ENCODE data around the gene CD274. TPM values are rescaled to one million over a fixed set of nuclear protein-coding genes. Genes with fewer than 3 reads are reported as not detected.
"Not testable (repeated sequence)": the region's sequence is repeated elsewhere in the genome, so short reads cannot be mapped to it uniquely, and the experiment has no call there.

Gene CD274
- total RNA-seq, 2 experiments from 2014 or later: 25.0 to 30.1 TPM

GRCh38 chr9:5448461-5449435 lies 1.6 kb upstream of the CD274 start:
- peaks cover 2% of the 10 kb centered on the region for H3K9me3 Mint-ChIP-seq (ENCODE audit: low read depth)
- no peak for ATAC-seq
- no peak for DNase-seq
- ChIA-PET POLR2A (interaction anchor here (1.2 to 2.3 kb wide), 2 partner anchors 10 to 180 kb away, joined by 3 to 7 read pairs; partner anchors contain the start of gene RIC1), CTCF (interaction anchor here (0.6 to 5.4 kb wide), 9 partner anchors 10 to 845 kb away, joined by 3 to 48 read pairs (median 6); partner anchors contain the start of gene PLGRKT)
- H3K36me3 Mint-ChIP-seq (ENCODE audit: low read depth): peaks cover 23% of the 10 kb centered on the region
- H3K4me1 Mint-ChIP-seq: peaks cover 70% of the 10 kb centered on the region
- intact Hi-C loops (cut with DNase I, micrococcal nuclease): no loop called here
- peak overlapping the region; percentile 90 for H3K27ac Mint-ChIP-seq
- H3K4me3 Mint-ChIP-seq: peak overlapping the region; percentile 98
- H3K27me3 Mint-ChIP-seq: no peaks in the 10 kb centered on the region

- Mint-ChIP-seq H3K4me3 (peak overlapping the region; percentile 98), H3K4me1 (peaks cover 75% of the 10 kb centered on the region), H3K36me3 (ENCODE audit: low read depth) (peaks cover 28% of the 10 kb centered on the region), H3K9me3 (ENCODE audit: low read depth) (peaks cover 2% of the 10 kb centered on the region), H3K27ac (peak overlapping the region; percentile 90), H3K27me3 (no peaks in the 10 kb centered on the region)
- CTCF ChIA-PET: interaction anchor here (0.7 to 5.4 kb wide), 13 partner anchors 8 to 264 kb away, joined by 3 to 48 read pairs (median 6); partner anchors contain the start of genes INSL6 and PLGRKT
- ATAC-seq (no peak), DNase-seq (no peak)
- intact Hi-C loops (cut with DNase I, micrococcal nuclease): loop anchor here (1.0 to 10.0 kb wide), 15 partner anchors 10 to 1922 kb away; partner anchors contain the start of genes CDC37L1 (in 2 of the 2), PDCD1LG2 (in 1 of the 2), PLGRKT (in 1 of the 2) and RFX3 (in 1 of the 2)
- POLR2A ChIA-PET: interaction anchor here (0.6 to 2.3 kb wide), 6 partner anchors 9 to 1307 kb away, joined by 3 to 23 read pairs (median 3); partner anchors contain the start of genes PLGRKT and RIC1
Measured at GRCh38 chr9:5449521-5450358, 602 bp upstream of the CD274 start.

GRCh38 chr9:5452286-5452609 lies 1.9 kb downstream of the CD274 start:
- H3K27ac Mint-ChIP-seq: peak overlapping the region; percentile 90
- DNase-seq: no peak
- POLR2A ChIA-PET: no interaction called here
- H3K9me3 Mint-ChIP-seq (ENCODE audit: low read depth): no peaks in the 10 kb centered on the region
- peaks cover 47% of the 10 kb centered on the region for H3K36me3 Mint-ChIP-seq (ENCODE audit: low read depth)
- CTCF ChIA-PET: no interaction called here
- no peak for ATAC-seq
- H3K27me3 Mint-ChIP-seq: no peaks in the 10 kb centered on the region
- intact Hi-C loops (cut with DNase I, micrococcal nuclease): loop anchor here (5.0 to 10.0 kb wide), 7 partner anchors 393 to 1925 kb away; partner anchors contain the start of genes CDC37L1 (in 1 of the 2), RFX3 (in 1 of the 2) and UHRF2 (in 1 of the 2)
- peak overlapping the region; percentile 98 for H3K4me3 Mint-ChIP-seq
- H3K4me1 Mint-ChIP-seq: peaks cover 74% of the 10 kb centered on the region

DNA sequence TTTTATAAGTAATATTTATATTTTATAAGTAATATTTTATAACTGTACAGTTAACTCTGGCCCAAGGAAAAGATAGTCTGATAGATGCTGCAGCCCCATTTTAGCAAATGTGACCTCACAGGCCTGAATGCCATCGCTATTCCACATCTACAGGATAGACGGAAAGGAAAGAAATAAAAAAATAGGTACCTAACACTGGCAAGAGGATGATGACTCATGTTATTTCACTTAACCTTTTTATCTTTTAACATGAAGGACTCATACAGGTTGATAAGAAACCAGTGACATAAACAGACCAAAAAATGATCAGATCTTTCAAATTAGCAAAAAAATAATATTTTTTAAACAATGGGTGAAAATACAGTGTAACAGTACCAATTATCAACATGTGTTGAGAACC lies 2.7 kb downstream of the CD274 start:
- ChIA-PET CTCF (no interaction called here), POLR2A (no interaction called here)
- Mint-ChIP-seq H3K36me3 (ENCODE audit: low read depth) (peaks cover 55% of the 10 kb centered on the region), H3K4me1 (peaks cover 74% of the 10 kb centered on the region), H3K27ac (peak overlapping the region; percentile 96), H3K9me3 (ENCODE audit: low read depth) (no peaks in the 10 kb centered on the region), H3K4me3 (peak overlapping the region; percentile 98), H3K27me3 (no peaks in the 10 kb centered on the region)
- ATAC-seq (no peak), DNase-seq (no peak)
- intact Hi-C loops (cut with DNase I, micrococcal nuclease): loop anchor here (5.0 to 10.0 kb wide), 7 partner anchors 392 to 1926 kb away; partner anchors contain the start of genes CDC37L1 (in 1 of the 2), RFX3 (in 1 of the 2) and UHRF2 (in 1 of the 2)

GRCh38 chr9:5453673-5454072 lies 3.3 kb downstream of the CD274 start:
- peaks cover 74% of the 10 kb centered on the region for H3K4me1 Mint-ChIP-seq
- ChIA-PET POLR2A (no interaction called here), CTCF (no interaction called here)
- no peaks in the 10 kb centered on the region for H3K9me3 Mint-ChIP-seq (ENCODE audit: low read depth)
- H3K27me3 Mint-ChIP-seq: no peaks in the 10 kb centered on the region
- intact Hi-C loops (cut with DNase I, micrococcal nuclease): loop anchor here (5.0 to 10.0 kb wide), 7 partner anchors 391 to 1926 kb away; partner anchors contain the start of genes CDC37L1 (in 1 of the 2), RFX3 (in 1 of the 2) and UHRF2 (in 1 of the 2)
- H3K4me3 Mint-ChIP-seq: peak overlapping the region; percentile 98
- peak; percentile 57 for DNase-seq
- H3K27ac Mint-ChIP-seq: peak overlapping the region; percentile 96
- H3K36me3 Mint-ChIP-seq (ENCODE audit: low read depth): peaks cover 61% of the 10 kb centered on the region
- ATAC-seq: peak; percentile 10

DNA sequence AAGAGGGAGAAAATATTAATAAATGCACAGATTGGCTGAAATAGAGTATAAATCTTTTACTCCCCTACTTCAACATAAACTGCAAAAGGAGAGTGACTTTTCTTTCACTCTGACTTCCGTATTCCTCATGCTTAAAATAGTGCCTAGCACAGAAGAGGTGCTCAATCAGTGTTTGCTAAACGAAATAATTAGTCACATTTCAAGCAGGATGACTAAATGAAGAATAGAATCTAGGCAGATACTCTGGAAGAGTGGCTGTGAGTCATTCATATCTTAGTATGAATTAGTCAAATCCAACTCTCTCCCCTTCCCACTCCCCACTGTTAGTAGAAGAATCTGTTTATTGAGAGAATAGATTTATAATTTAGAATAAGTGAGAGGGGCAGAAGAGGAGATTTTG lies 4.8 kb downstream of the CD274 start:
- peaks cover 76% of the 10 kb centered on the region for H3K4me1 Mint-ChIP-seq
- ChIA-PET CTCF (interaction anchor here (0.8 to 1.8 kb wide), 3 partner anchors 12 to 145 kb away, joined by 3 to 14 read pairs (median 5); no protein-coding TSS in a partner anchor), POLR2A (no interaction called here)
- H3K27ac Mint-ChIP-seq: peak overlapping the region; percentile 96
- peaks cover 75% of the 10 kb centered on the region for H3K36me3 Mint-ChIP-seq (ENCODE audit: low read depth)
- H3K4me3 Mint-ChIP-seq: peak overlapping the region; percentile 78
- ATAC-seq (peak; percentile 69), DNase-seq (no peak)
- no peaks in the 10 kb centered on the region for H3K27me3 Mint-ChIP-seq
- intact Hi-C loops (cut with DNase I, micrococcal nuclease): loop anchor here (5.0 to 10.0 kb wide), 5 partner anchors 307 to 780 kb away; partner anchors contain the start of gene CDC37L1 (in 1 of the 2)
- H3K9me3 Mint-ChIP-seq (ENCODE audit: low read depth): no peaks in the 10 kb centered on the region

- H3K27ac Mint-ChIP-seq: peak overlapping the region; percentile 89
- H3K27me3 Mint-ChIP-seq: no peaks in the 10 kb centered on the region
- H3K4me3 Mint-ChIP-seq: peak overlapping the region; percentile 68
- peaks cover 80% of the 10 kb centered on the region for H3K4me1 Mint-ChIP-seq
- no peaks in the 10 kb centered on the region for H3K9me3 Mint-ChIP-seq (ENCODE audit: low read depth)
- CTCF ChIA-PET: interaction anchor here (0.6 to 3.3 kb wide), 12 partner anchors 9 to 719 kb away, joined by 3 to 19 read pairs (median 3); partner anchors contain the start of gene CD274
- peak; percentile 47 for DNase-seq
- H3K36me3 Mint-ChIP-seq (ENCODE audit: low read depth): peaks cover 87% of the 10 kb centered on the region
- intact Hi-C loops (cut with DNase I, micrococcal nuclease): loop anchor here (1.0 to 10.0 kb wide), 13 partner anchors 9 to 785 kb away; partner anchors contain the start of genes PDCD1LG2 (in 2 of the 2), PLGRKT (in 2 of the 2), CD274 (in 1 of the 2) and CDC37L1 (in 1 of the 2)
- POLR2A ChIA-PET: interaction anchor here (0.5 to 1.1 kb wide), 9 partner anchors 10 to 467 kb away, joined by 3 to 7 read pairs (median 4); partner anchors contain the start of genes CD274, INSL6, PDCD1LG2 and PLGRKT
- peak; percentile 67 for ATAC-seq
Measured at GRCh38 chr9:5459289-5459829, 9.0 kb downstream of the CD274 start.

- DNase-seq: no peak
- intact Hi-C loops (cut with DNase I, micrococcal nuclease): no loop called here
- CTCF ChIA-PET: interaction anchor here (0.7 to 3.3 kb wide), 11 partner anchors 10 to 164 kb away, joined by 3 to 19 read pairs (median 3); partner anchors contain the start of gene CD274
Measured at GRCh38 chr9:5460157-5460556, 9.8 kb downstream of the CD274 start.

GRCh38 chr9:5464831-5465330 lies 14.5 kb downstream of the CD274 start:
- ATAC-seq; H3K27me3 Mint-ChIP-seq; POLR2A ChIA-PET; DNase-seq; intact Hi-C loops (cut with DNase I, micrococcal nuclease); H3K9me3 Mint-ChIP-seq (ENCODE audit: low read depth); H3K27ac Mint-ChIP-seq; H3K4me3 Mint-ChIP-seq: not testable (repeated sequence)
- peaks cover 92% of the 10 kb centered on the region for H3K36me3 Mint-ChIP-seq (ENCODE audit: low read depth)
- peaks cover 60% of the 10 kb centered on the region for H3K4me1 Mint-ChIP-seq
- CTCF ChIA-PET: interaction anchor here (0.7 to 1.4 kb wide), 5 partner anchors 25 to 354 kb away, joined by 3 read pairs; no protein-coding TSS in a partner anchor

More at GRCh38 chr9:5460157-5460556, 9.8 kb downstream of the CD274 start:
- Mint-ChIP-seq H3K4me1 (peaks cover 75% of the 10 kb centered on the region), H3K4me3 (peak overlapping the region; percentile 68), H3K27me3 (no peaks in the 10 kb centered on the region), H3K36me3 (ENCODE audit: low read depth) (peaks cover 89% of the 10 kb centered on the region), H3K9me3 (ENCODE audit: low read depth) (no peaks in the 10 kb centered on the region), H3K27ac (peak overlapping the region; percentile 89)
- POLR2A ChIA-PET: no interaction called here
- no peak for ATAC-seq

GRCh38 chr9:5466005-5466404 lies 15.7 kb downstream of the CD274 start:
- H3K36me3 Mint-ChIP-seq (ENCODE audit: low read depth): peaks cover 90% of the 10 kb centered on the region
- intact Hi-C loops (cut with DNase I, micrococcal nuclease): no loop called here
- no peak overlapping the region for H3K4me3 Mint-ChIP-seq
- H3K27ac Mint-ChIP-seq: no peak overlapping the region
- peaks cover 59% of the 10 kb centered on the region for H3K4me1 Mint-ChIP-seq
- H3K27me3 Mint-ChIP-seq: no peaks in the 10 kb centered on the region
- no peak for ATAC-seq
- ChIA-PET CTCF (interaction anchor here (0.6 to 1.4 kb wide), 4 partner anchors 8 to 553 kb away, joined by 3 to 7 read pairs (median 4); no protein-coding TSS in a partner anchor), POLR2A (interaction anchor here (0.6 kb wide), 1 partner anchor 21 kb away, joined by 3 read pairs; no protein-coding TSS in a partner anchor)
- no peak for DNase-seq
- no peaks in the 10 kb centered on the region for H3K9me3 Mint-ChIP-seq (ENCODE audit: low read depth)
